Activated CD4-positive, alpha-beta T cell treated with anti-CD3 and anti-CD28 coated beads for 48 hours (primary cell): ENCODE measurements around the gene PRELP.
"Not testable (repeated sequence)": the region's sequence is repeated elsewhere in the genome, so short reads cannot be mapped to it uniquely, and the experiment has no call there.

Experiments used
- DNase-seq: peaks from one replicate; pipeline ENCODE4 v3.0.0-alpha.2; 2020

PRELP gene

GRCh38 chr1:203454986-203455471 is 20.6 kb upstream of the PRELP start:
- DNase-seq: no peak

- DNase-seq: no peak
Measured at GRCh38 chr1:203455706-203456105, 19.9 kb upstream of the PRELP start.

- DNase-seq: no peak
Measured at GRCh38 chr1:203456577-203456976, 19.0 kb upstream of the PRELP start.

- no peak for DNase-seq
Measured at GRCh38 chr1:203458078-203458477, 17.5 kb upstream of the PRELP start.

DNA sequence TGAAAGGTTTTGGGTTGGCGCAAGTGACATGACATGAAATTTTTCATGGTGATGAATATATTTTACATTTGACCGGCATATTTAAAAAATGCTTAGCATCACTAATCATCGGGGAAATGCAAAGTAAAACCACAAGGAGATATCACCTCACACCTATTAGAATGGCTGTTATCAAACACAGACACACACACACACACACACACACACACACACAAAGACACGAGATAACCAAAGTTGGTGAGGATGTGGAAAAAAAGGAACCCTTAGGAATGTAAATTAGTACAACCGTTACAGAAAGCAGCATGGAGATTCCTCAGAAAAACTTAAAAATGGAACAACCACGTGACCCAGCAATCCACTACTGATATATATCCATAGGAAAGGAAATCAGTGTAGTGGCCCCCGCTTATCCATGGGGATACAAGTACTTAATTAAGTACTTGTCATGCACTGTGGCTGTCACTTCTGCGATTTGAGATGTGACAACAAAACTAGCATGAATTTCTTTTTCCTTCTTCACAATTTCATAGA is 15.9 kb upstream of the PRELP start:
- no peak for DNase-seq

GRCh38 chr1:203461717-203462116 is 13.9 kb upstream of the PRELP start:
- no peak for DNase-seq

- no peak for DNase-seq
Measured at GRCh38 chr1:203462143-203462542, 13.5 kb upstream of the PRELP start.

DNA sequence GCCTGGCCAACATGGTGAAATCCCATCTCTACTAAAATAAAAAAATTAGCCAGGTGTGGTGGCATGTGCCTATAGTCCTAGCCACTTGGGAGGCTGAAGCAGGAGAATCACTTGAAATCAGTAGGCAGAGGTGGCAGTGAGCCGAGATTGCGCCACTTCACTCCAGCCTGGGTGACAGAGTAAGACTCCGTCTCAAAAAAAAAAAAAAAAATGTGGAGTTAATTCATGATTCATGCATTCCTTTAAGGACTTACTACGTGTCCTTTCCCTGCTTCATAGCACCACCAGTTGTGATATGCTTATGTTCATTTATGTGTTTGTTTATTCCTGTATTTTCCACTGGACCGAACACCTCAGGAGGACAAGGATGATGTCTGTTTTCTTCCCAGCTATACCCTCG is 12.7 kb upstream of the PRELP start:
- DNase-seq: no peak

DNA sequence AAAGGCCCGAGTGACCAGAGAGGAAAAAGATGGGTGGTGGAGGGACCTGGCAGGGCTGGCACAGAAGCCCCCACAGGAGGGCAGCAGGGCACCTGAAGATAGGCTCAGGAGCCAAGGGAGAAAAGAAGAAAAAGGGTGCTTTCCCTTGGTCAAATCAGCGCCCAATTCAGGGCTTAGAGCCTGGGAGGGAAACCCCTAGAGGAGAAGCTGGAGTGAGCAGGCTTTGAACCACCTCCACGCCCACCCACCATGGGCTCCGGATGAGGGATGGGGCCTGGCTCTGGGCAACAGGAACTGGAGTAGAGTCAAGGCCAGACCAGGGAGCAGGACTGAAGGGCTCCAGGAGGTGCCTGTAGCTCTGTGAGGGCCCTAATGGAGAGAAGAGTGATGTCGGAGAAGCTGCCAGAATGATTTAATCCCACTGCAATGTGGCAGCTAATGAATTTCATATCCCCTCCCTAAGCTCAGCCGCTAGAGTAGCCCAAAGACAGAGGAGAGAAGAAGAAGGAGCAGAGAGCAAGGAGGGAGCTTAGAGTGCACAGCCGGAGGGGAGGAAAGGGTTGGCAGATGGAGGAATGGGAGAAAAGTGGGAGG is 12.0 kb upstream of the PRELP start:
- DNase-seq: no peak

GRCh38 chr1:203464226-203464625 is 11.4 kb upstream of the PRELP start:
- no peak for DNase-seq

- DNase-seq: no peak
Measured at GRCh38 chr1:203464743-203465142, 10.9 kb upstream of the PRELP start.

GRCh38 chr1:203465146-203465798 is 10.3 kb upstream of the PRELP start:
- DNase-seq: no peak

GRCh38 chr1:203465948-203466347 is 9.7 kb upstream of the PRELP start:
- no peak for DNase-seq

GRCh38 chr1:203466906-203467549 is 8.6 kb upstream of the PRELP start:
- not testable (repeated sequence) for DNase-seq

GRCh38 chr1:203467550-203467921 is 8.1 kb upstream of the PRELP start:
- no peak for DNase-seq

DNA sequence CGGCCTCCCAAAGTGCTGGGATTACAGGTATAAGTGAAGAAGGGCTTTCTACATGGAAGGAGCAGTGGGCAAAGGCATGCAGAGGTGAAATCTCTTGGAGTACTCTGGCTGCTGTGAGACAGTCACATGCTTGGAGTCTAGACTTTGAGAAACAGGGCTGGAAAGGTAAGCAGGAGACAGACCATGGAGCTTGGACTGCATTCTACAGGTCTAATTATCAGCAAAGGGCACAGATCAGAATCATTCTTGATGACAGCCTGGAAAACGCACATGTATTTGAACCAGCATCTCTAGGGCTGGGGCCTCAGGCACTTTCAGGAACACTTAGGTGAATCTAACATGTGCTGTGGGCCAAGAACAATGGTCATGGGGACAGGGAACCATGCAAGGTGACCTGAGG is 7.3 kb upstream of the PRELP start:
- no peak for DNase-seq

DNA sequence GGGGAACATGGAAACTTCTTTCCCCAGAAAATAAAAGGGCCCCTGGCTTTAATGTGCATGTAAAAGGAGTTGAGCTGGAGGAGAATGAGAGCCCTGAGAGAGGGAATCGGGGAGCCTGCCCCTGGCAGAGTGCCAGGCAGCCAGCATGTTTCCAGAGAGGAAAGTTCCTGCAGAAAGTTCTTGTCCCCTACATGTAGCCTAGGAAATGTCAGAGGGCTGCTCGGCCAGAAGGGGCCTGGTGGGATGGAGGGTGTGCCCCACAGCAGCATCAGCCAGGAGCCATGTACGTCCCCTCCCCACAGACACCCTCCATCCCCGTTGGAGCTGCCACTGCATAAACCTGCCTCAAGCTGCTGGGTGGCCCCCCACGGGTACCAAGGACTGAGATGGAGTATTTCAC is 5.4 kb upstream of the PRELP start:
- DNase-seq: no peak

- DNase-seq: no peak
Measured at GRCh38 chr1:203471841-203472240, 3.8 kb upstream of the PRELP start.

DNA sequence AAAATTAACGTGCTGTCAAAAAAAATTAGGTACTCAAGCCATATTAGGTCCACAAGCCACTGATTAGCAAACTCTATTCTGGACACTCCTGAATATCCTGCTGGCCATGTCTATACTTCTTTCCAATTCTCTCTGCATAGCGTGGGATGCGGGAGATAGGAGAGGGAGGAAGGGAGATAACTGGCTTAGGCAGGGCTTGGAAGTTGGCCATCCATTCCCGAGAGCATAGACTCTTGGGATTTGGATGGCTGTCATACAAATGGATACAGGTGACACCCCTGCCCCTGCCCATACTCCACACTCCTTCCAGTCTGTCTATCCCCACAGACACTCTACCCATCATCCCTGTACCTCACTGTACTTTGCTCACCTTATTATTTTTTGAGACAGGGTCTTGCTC is 2.3 kb upstream of the PRELP start:
- DNase-seq: no peak

GRCh38 chr1:203473781-203474305 is 1.8 kb upstream of the PRELP start:
- DNase-seq: no peak

DNA sequence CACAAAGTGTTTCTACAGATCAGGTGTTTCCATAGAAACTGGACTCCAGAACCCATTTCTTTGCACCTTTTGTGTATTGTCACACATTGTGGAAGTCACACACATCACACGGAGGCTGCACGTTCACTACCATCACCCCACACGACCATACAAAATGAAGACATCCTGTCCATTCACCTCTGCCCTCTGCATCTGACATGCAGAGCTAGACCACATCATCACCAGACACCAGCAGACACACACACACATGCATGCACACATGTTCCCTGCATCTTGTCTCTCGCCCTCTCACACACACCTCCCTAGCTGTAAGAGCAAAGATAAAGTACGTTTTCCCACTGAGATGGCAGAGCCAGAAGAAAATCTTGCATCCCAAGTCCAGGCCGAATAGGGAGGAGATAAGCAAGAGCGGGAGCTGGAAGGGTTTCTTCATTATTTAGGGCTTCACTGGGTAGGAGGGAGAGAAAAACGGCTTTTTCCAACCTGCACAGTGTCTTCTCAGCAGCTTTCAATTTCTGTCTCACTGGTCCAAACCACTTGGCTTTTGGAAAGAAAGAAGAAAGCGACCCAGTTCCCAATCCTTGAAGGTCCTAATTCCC is 709 bp downstream of the PRELP start:
- no peak for DNase-seq

DNA sequence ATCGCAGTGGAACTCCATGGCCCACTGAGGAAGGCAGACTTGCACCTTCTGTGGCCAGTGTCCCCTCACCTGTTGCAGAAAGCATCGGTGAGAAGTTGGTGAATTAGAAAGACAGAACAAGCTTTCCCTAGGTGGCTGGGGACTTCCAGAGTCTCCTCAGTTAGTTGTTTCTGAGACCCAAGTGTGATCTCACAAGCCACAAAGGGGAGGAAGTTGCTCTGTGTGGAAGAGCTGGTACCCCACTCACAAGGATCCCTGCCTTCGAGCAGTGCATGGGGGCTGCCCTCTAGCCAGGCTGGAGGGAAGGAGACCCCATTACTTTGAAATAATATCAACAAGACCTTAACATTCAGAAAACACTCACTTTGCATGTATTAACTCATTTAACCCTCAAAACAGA is 2.1 kb downstream of the PRELP start:
- no peak for DNase-seq

DNA sequence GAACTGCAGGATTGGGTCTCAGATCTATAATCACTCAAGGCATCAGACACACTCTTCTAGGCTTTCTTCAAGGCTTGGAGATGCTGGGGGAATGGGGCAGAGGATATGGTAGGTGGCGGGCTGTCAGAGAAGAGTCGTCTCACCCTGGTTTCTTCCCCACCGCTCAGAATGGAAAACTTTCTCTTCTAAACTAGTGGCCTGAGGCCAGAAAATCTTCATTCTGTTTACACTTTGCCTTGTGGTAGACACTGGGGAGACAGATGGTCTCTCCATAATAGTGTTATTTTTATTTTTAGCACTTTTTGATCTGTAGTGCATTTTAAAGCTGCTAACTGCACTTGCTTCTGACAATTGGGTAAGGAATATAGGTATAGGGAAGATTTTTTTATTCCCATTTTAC is 2.6 kb downstream of the PRELP start:
- no peak for DNase-seq

GRCh38 chr1:203478986-203479385 is 3.4 kb downstream of the PRELP start:
- no peak for DNase-seq
